ENCODE measurements around the gene ARL13B. TPM values are rescaled to one million over a fixed set of nuclear protein-coding genes. Genes with fewer than 3 reads are reported as not detected.

Gene ARL13B
- total RNA-seq, 4 donors from 2014 or later: 14.1 to 34.7 (median 24.6) TPM

DNA sequence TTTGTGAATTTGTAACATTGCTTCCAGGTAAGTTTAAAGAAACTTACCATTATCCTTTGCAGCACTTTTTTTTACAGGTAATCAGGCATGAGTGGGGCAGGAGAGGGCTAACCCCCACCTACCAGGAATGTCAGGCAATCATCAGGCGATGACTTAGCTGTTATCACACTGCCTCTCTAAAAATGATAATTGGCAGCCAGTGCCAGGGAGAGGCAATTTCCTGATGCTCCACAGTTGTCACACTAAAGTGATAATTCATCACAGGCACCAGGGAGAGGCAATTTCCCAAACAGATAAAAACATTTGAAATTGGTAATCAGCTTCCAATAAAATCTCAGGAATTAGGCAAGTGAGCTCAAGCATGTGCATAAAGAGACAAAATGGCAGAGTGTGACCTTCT, 109.2 kb downstream of the ARL13B start:
- Histone ChIP-seq H3K9me3 (no peaks in the 10 kb centered on the region), H3K27me3 (no peaks in the 10 kb centered on the region), H3K27ac (no peak overlapping the region), H3K36me3 (peaks cover 0 to 59% (median 0%) of the 10 kb centered on the region in 3 donors), H3K4me1 (no peaks in the 10 kb centered on the region), H3K4me3 (no peak overlapping the region)
- TF ChIP-seq EP300 (IDR thresholded peaks at IDR 0.05) (no peak), POLR2A (IDR thresholded peaks at IDR 0.05) (no peak), CTCF (IDR thresholded peaks at IDR 0.05) (no peak)
- DNase-seq (ENCODE audit: low spot score in 2 of 2): no peak
- WGBS, 2 donors: 86 to 92% methylated on average over 1 of the region's 1 CpG

DNA sequence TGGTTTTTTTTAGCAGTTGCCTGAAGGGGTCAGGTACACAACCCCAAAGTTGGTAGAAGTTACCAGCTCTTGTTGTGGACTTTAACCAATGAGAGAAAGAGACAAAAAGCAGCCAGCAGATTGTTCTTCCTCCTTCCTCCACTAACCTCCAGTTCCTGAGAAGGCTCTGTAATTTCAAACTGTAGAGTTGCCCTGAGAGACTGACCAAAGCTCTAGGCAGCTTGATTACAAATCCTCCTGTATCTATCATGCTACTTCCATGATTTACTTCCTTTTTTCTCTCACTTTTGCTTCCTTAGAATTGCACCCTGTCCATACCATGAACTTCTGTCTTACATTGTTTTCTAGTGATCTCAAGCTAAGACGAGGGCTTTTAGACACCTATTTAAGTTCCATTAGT, 112.1 kb downstream of the ARL13B start:
- Histone ChIP-seq H3K4me3 (no peak overlapping the region), H3K9me3 (no peaks in the 10 kb centered on the region), H3K27ac (no peak overlapping the region), H3K27me3 (no peaks in the 10 kb centered on the region), H3K4me1 (no peaks in the 10 kb centered on the region), H3K36me3 (peaks cover 0 to 67% (median 0%) of the 10 kb centered on the region in 3 donors)
- WGBS, 2 donors: 92 to 100% methylated on average over 1 of the region's 1 CpG
- DNase-seq (ENCODE audit: low spot score in 2 of 2): no peak
- TF ChIP-seq EP300 (IDR thresholded peaks at IDR 0.05): no peak
- no peak for TF ChIP-seq POLR2A (IDR thresholded peaks at IDR 0.05)
- TF ChIP-seq CTCF (IDR thresholded peaks at IDR 0.05): no peak

DNA sequence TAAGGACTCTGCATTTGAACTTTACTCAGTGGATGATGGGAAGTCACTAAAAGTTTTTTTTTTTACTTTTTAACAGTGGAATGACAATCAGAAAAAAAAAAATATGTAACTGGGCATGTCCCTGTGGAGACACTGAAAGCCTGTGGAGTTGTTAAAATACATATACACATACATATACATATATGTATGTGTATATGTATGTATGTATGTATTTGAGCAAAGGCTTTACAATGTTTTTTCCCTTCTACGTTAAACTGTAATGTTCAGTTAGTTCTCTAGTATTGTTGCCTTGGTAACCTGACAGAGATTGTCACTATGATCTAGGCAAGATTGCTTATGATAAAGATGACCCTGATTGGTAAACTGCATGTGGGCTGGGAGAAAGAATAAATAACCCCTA, 113.2 kb downstream of the ARL13B start:
- TF ChIP-seq CTCF (IDR thresholded peaks at IDR 0.05) (no peak), EP300 (IDR thresholded peaks at IDR 0.05) (no peak), POLR2A (IDR thresholded peaks at IDR 0.05) (no peak)
- peaks cover 0 to 73% (median 0%) of the 10 kb centered on the region in 3 donors for H3K36me3 ChIP-seq
- H3K27ac ChIP-seq: no peak overlapping the region
- H3K27me3 ChIP-seq: no peaks in the 10 kb centered on the region
- no peak overlapping the region for H3K4me3 ChIP-seq
- no peaks in the 10 kb centered on the region for H3K9me3 ChIP-seq
- no peak for DNase-seq (ENCODE audit: low spot score in 2 of 2)
- WGBS, 2 donors: 79 to 97% methylated on average over 1 of the region's 1 CpG
- no peaks in the 10 kb centered on the region for H3K4me1 ChIP-seq

DNA sequence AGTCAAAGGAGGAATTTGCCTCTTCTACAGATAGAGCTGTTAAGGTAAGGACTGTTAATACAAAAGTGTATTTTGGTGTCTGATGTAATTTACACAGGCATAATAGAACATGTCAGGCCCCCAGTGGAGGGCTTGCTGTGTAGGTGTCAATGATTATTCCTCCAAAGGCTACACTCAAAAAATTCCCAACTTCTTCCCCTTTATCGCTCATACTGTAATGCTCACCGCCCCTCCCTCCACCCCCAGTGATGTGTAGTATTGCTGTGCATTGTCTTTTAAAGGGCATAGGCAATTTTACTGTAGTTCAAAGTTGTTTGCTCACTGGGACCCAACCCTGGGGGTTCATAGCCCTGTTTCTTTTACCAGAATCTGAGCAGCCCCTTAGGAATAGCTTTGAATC, 115.2 kb downstream of the ARL13B start:
- H3K36me3 ChIP-seq: peaks cover 0 to 75% (median 0%) of the 10 kb centered on the region in 3 donors
- 96 to 100% methylated on average over 2 of the region's 2 CpGs for WGBS, 2 donors
- TF ChIP-seq POLR2A (IDR thresholded peaks at IDR 0.05) (no peak), EP300 (IDR thresholded peaks at IDR 0.05) (no peak), CTCF (IDR thresholded peaks at IDR 0.05) (no peak)
- no peaks in the 10 kb centered on the region for H3K9me3 ChIP-seq
- no peaks in the 10 kb centered on the region for H3K4me1 ChIP-seq
- H3K4me3 ChIP-seq: no peak overlapping the region
- no peaks in the 10 kb centered on the region for H3K27me3 ChIP-seq
- no peak overlapping the region for H3K27ac ChIP-seq
- no peak for DNase-seq (ENCODE audit: low spot score in 2 of 2)

GRCh38 chr3:94098452-94098851, 118.5 kb downstream of the ARL13B start:
- Histone ChIP-seq H3K36me3 (peaks cover 0 to 67% (median 0%) of the 10 kb centered on the region in 3 donors), H3K4me3 (no peak overlapping the region), H3K9me3 (no peaks in the 10 kb centered on the region), H3K27ac (no peak overlapping the region), H3K4me1 (no peaks in the 10 kb centered on the region), H3K27me3 (no peaks in the 10 kb centered on the region)
- DNase-seq (ENCODE audit: low spot score in 2 of 2): no peak
- WGBS, 2 donors: 44% methylated on average over 3 of the region's 3 CpGs
- TF ChIP-seq EP300 (IDR thresholded peaks at IDR 0.05) (peak in 1 of 2 donors; percentile 32), CTCF (IDR thresholded peaks at IDR 0.05) (no peak)
